ENCODE results near the gene LY6G6F.

- TF ChIP-seq POLR2A (IDR thresholded peaks at IDR 0.05) (no peak), CTCF (IDR thresholded peaks at IDR 0.05) (no peak)
Measured at GRCh38 chr6:31739639-31740396, 33.2 kb downstream of the LY6G6F start, which contains the start of gene MSH5.
